SK-N-SH treated with all-trans-retinoic acid at 6 μM for 48 hours (cell line): Measurements from ENCODE around the gene EVA1C.

Source experiments
- ATAC-seq: fragments of 200-7000 bp; cut with Tn5 transposase; 3 replicates; pipeline ENCODE4 v1.9.1; 2020; ENCODE audit warnings: mild to moderate bottlenecking, moderate library complexity
- ARNTL ChIP-seq: fragments of 450-650 bp; formaldehyde crosslinking; IDR thresholded peaks from 2 replicates; pipeline ENCODE4 v1.5.0; 2020; ENCODE audit warnings: low read depth, mild to moderate bottlenecking, moderate library complexity, borderline replicate concordance
- BACH2 ChIP-seq: fragments of 250-450 bp; sonication (Bioruptor Pico); IDR thresholded peaks from 2 replicates; pipeline ENCODE4 v1.9.0; 2021; ENCODE audit warnings: mild to moderate bottlenecking, borderline replicate concordance
- ESRRG ChIP-seq: fragments of 250-450 bp; sonication (Bioruptor Pico); IDR thresholded peaks from 2 replicates; pipeline ENCODE4 v1.6.1; 2021; ENCODE audit warnings: mild to moderate bottlenecking
- GLIS3 ChIP-seq: fragments of 250-450 bp; sonication (Bioruptor Pico); IDR thresholded peaks from 2 replicates; pipeline ENCODE4 v1.5.0; 2020; ENCODE audit warnings: mild to moderate bottlenecking, moderate library complexity
- OSR1 ChIP-seq: fragments of 250-450 bp; sonication (Bioruptor Pico); IDR thresholded peaks from 2 replicates; pipeline ENCODE4 v1.8.0; 2022; ENCODE audit warnings: moderate library complexity, mild to moderate bottlenecking, inconsistent platforms
- RARB ChIP-seq: fragments of 250-450 bp; sonication (Bioruptor Pico); IDR thresholded peaks from 2 replicates; pipeline ENCODE4 v1.8.0; 2021; ENCODE audit warnings: mild to moderate bottlenecking, moderate library complexity
- SNAI2 ChIP-seq: fragments of 250-450 bp; sonication (Bioruptor Pico); IDR thresholded peaks from 2 replicates; pipeline ENCODE4 v1.5.0; 2020; ENCODE audit warnings: mild to moderate bottlenecking, moderate library complexity
- TCF4 ChIP-seq: fragments of 250-450 bp; sonication (Bioruptor Pico); IDR thresholded peaks from 2 replicates; pipeline ENCODE4 v1.8.0; 2021; ENCODE audit warnings: mild to moderate bottlenecking, moderate library complexity, borderline replicate concordance
- TOX ChIP-seq: fragments of 250-450 bp; sonication (Bioruptor Pico); IDR thresholded peaks from 2 replicates; pipeline ENCODE4 v1.8.0; 2021; ENCODE audit warnings: mild to moderate bottlenecking, moderate library complexity, borderline replicate concordance
- ZC3H10 ChIP-seq: fragments of 250-450 bp; sonication (Bioruptor Pico); IDR thresholded peaks from 2 replicates; pipeline ENCODE4 v1.5.1; 2021; ENCODE audit warnings: mild to moderate bottlenecking, moderate library complexity
- ZNF565 ChIP-seq: fragments of 450-650 bp; formaldehyde crosslinking; conservative IDR thresholded peaks from 2 replicates; pipeline ENCODE4 v1.5.0; 2020; ENCODE audit warnings: low read depth, mild to moderate bottlenecking, moderate library complexity
- ZNF70 ChIP-seq: fragments of 450-650 bp; formaldehyde crosslinking; IDR thresholded peaks from 2 replicates; pipeline ENCODE4 v1.5.0; 2020; ENCODE audit warnings: mild to moderate bottlenecking, moderate library complexity
- ZNF8 ChIP-seq: fragments of 450-650 bp; formaldehyde crosslinking; IDR thresholded peaks from 2 replicates; pipeline ENCODE4 v1.5.0; 2020; ENCODE audit warnings: mild to moderate bottlenecking, moderate library complexity
- TF ChIP-seq, protein P1 (sequence below): fragments of 250-450 bp; sonication (Bioruptor Pico); IDR thresholded peaks from 2 replicates; pipeline ENCODE4 v1.5.1; 2020; ENCODE audit warnings: low read depth, mild to moderate bottlenecking, moderate library complexity
- TF ChIP-seq, protein P2 (sequence below): fragments of 250-450 bp; sonication (Bioruptor Pico); IDR thresholded peaks from 2 replicates; pipeline ENCODE4 v1.5.1; 2021; ENCODE audit warnings: mild to moderate bottlenecking, moderate library complexity
- TF ChIP-seq, protein P3 (sequence below): fragments of 250-450 bp; sonication (Bioruptor Pico); IDR thresholded peaks from 2 replicates; pipeline ENCODE4 v1.8.0; 2020; ENCODE audit warnings: mild to moderate bottlenecking, moderate library complexity, borderline replicate concordance
- TF ChIP-seq, protein P4 (sequence below): fragments of 250-450 bp; sonication (Bioruptor Pico); IDR thresholded peaks from 2 replicates; pipeline ENCODE4 v1.5.0; 2020; ENCODE audit warnings: mild to moderate bottlenecking, moderate library complexity
- TF ChIP-seq, protein P5 (sequence below): fragments of 250-450 bp; sonication (Bioruptor Pico); IDR thresholded peaks from 2 replicates; pipeline ENCODE4 v1.8.0; 2021; ENCODE audit warnings: low read depth, mild to moderate bottlenecking, moderate library complexity, borderline replicate concordance

Gene EVA1C

DNA sequence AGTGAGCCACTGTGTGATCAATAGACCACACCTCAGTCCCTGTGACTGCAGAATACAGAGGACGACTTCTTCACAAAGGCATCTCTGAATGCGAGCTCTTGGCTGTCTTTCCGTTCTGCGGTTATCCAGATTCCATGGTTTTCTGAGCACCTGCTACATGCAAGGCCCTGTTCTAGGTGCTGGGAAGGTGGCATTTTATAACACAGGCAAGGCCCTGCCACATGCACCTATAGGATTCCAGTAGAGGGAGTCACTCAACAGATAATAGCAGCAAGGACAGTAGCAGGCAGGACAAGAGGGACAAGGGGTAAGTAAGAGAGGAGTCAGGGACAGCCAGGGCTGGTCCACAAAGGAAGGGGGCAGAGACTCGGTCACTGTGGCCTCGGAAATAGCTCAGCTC, 28.7 kb upstream of the EVA1C start:
- no peak for ATAC-seq
- no peak for TF ChIP-seq GLIS3 (CRISPR knock-in tag)

DNA sequence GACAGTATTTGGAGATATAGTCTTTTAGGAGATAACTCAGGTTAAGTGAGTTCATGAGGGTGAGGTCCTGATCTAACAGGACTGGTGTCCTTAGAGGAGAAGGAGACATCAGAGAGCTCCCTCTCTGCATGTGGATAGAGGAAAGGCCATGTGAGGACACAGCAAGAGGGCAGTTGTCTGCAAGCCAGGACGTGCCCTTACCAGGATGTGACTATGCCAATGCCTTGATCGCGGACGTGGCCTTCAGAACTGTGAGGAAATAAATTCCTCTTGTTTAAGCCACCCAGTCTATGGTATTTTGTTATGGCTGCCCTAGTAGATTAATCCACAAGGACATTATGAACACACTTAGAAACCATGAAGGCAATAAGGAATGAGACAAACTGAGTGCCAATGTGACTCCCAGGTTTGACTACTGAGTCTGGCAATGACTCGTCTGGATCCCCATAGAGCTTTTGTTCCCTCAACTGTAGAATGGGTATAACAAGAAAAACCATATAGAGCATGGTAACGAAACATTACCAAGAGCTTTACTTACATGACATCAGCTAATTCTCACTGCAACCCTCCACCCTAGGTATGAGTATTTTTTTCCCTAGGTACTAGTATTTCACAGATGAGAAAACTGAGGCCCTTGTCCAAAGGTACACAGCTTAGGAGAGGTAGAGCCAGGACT, 26.2 kb upstream of the EVA1C start:
- TF ChIP-seq ZNF565 (CRISPR knock-in tag): no peak
- TF ChIP-seq ESRRG (CRISPR knock-in tag): no peak
- TF ChIP-seq SNAI2: no peak
- TF ChIP-seq, all 23 proteins: peak for 0

DNA sequence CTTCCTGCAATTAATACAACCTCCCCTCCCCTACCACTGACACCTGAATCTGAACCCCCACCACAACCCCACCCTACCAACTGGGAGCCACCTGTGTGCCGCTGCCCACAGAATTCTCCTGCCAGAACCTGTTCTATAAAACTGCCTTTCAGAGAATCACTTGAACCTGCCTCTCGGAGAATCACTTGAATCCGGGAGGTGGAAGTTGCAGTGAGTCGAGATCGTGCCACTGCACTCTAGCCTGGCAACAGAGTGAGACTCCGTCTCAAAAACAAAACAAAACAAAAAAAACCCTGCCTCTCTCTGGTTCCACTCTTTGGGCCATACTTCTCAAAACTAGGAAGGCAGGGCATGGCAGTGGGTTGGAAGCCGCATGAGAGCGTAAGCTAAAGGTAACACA, 25.4 kb upstream of the EVA1C start:
- ATAC-seq: no peak
- TF ChIP-seq, protein P1, sequence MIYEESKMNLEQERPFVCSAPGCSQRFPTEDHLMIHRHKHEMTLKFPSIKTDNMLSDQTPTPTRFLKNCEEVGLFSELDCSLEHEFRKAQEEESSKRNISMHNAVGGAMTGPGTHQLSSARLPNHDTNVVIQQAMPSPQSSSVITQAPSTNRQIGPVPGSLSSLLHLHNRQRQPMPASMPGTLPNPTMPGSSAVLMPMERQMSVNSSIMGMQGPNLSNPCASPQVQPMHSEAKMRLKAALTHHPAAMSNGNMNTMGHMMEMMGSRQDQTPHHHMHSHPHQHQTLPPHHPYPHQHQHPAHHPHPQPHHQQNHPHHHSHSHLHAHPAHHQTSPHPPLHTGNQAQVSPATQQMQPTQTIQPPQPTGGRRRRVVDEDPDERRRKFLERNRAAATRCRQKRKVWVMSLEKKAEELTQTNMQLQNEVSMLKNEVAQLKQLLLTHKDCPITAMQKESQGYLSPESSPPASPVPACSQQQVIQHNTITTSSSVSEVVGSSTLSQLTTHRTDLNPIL (CRISPR knock-in tag): no peak
- TF ChIP-seq ZNF565 (CRISPR knock-in tag) (no peak), ZC3H10 (CRISPR knock-in tag) (no peak), BACH2 (CRISPR knock-in tag) (no peak), ARNTL (CRISPR knock-in tag) (no peak), ZNF70 (no peak), SNAI2 (no peak), GLIS3 (CRISPR knock-in tag) (no peak), OSR1 (no peak)
- TF ChIP-seq, protein P2, sequence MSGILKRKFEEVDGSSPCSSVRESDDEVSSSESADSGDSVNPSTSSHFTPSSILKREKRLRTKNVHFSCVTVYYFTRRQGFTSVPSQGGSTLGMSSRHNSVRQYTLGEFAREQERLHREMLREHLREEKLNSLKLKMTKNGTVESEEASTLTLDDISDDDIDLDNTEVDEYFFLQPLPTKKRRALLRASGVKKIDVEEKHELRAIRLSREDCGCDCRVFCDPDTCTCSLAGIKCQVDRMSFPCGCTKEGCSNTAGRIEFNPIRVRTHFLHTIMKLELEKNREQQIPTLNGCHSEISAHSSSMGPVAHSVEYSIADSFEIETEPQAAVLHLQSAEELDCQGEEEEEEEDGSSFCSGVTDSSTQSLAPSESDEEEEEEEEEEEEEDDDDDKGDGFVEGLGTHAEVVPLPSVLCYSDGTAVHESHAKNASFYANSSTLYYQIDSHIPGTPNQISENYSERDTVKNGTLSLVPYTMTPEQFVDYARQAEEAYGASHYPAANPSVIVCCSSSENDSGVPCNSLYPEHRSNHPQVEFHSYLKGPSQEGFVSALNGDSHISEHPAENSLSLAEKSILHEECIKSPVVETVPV (CRISPR knock-in tag): no peak
- TF ChIP-seq, protein P3, sequence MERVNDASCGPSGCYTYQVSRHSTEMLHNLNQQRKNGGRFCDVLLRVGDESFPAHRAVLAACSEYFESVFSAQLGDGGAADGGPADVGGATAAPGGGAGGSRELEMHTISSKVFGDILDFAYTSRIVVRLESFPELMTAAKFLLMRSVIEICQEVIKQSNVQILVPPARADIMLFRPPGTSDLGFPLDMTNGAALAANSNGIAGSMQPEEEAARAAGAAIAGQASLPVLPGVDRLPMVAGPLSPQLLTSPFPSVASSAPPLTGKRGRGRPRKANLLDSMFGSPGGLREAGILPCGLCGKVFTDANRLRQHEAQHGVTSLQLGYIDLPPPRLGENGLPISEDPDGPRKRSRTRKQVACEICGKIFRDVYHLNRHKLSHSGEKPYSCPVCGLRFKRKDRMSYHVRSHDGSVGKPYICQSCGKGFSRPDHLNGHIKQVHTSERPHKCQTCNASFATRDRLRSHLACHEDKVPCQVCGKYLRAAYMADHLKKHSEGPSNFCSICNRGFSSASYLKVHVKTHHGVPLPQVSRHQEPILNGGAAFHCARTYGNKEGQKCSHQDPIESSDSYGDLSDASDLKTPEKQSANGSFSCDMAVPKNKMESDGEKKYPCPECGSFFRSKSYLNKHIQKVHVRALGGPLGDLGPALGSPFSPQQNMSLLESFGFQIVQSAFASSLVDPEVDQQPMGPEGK (CRISPR knock-in tag): no peak
- TF ChIP-seq, protein P4, sequence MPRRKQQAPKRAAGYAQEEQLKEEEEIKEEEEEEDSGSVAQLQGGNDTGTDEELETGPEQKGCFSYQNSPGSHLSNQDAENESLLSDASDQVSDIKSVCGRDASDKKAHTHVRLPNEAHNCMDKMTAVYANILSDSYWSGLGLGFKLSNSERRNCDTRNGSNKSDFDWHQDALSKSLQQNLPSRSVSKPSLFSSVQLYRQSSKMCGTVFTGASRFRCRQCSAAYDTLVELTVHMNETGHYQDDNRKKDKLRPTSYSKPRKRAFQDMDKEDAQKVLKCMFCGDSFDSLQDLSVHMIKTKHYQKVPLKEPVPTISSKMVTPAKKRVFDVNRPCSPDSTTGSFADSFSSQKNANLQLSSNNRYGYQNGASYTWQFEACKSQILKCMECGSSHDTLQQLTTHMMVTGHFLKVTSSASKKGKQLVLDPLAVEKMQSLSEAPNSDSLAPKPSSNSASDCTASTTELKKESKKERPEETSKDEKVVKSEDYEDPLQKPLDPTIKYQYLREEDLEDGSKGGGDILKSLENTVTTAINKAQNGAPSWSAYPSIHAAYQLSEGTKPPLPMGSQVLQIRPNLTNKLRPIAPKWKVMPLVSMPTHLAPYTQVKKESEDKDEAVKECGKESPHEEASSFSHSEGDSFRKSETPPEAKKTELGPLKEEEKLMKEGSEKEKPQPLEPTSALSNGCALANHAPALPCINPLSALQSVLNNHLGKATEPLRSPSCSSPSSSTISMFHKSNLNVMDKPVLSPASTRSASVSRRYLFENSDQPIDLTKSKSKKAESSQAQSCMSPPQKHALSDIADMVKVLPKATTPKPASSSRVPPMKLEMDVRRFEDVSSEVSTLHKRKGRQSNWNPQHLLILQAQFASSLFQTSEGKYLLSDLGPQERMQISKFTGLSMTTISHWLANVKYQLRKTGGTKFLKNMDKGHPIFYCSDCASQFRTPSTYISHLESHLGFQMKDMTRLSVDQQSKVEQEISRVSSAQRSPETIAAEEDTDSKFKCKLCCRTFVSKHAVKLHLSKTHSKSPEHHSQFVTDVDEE (CRISPR knock-in tag): no peak

More for the DNA sequence above, 26.2 kb upstream of the EVA1C start:
- ATAC-seq: peak; percentile 18

DNA sequence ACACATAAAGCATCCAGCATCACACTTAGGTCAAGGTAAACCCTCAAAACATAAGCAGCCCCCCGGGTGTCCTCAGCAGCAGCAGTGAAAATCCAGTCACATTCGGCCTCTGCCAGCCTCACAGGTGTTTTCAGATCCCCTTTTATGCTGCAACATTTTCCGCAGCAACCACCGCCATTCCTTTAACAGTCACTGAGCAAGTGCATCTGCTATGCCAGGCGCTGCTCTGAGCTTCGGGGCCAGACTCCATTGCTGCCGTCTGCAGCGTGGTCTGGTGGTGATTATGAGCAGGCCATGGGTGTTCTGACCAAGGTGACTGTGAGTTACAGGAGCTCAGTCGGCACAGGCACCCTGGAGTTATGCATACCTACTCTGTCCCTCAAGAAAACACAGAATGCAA, 24.2 kb upstream of the EVA1C start:
- no peak for ATAC-seq
- TF ChIP-seq TCF4 (CRISPR knock-in tag) (no peak), TOX (CRISPR knock-in tag) (no peak), RARB (CRISPR knock-in tag) (no peak), ZC3H10 (CRISPR knock-in tag) (no peak), ZNF8 (CRISPR knock-in tag) (no peak), ZNF70 (no peak), ESRRG (CRISPR knock-in tag) (no peak), ARNTL (CRISPR knock-in tag) (no peak), GLIS3 (CRISPR knock-in tag) (no peak)
- TF ChIP-seq, protein P5, sequence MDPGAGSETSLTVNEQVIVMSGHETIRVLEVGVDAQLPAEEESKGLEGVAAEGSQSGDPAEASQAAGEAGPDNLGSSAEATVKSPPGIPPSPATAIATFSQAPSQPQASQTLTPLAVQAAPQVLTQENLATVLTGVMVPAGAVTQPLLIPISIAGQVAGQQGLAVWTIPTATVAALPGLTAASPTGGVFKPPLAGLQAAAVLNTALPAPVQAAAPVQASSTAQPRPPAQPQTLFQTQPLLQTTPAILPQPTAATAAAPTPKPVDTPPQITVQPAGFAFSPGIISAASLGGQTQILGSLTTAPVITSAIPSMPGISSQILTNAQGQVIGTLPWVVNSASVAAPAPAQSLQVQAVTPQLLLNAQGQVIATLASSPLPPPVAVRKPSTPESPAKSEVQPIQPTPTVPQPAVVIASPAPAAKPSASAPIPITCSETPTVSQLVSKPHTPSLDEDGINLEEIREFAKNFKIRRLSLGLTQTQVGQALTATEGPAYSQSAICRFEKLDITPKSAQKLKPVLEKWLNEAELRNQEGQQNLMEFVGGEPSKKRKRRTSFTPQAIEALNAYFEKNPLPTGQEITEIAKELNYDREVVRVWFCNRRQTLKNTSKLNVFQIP: no peak
- TF ChIP-seq, protein P3 (CRISPR knock-in tag): no peak
- TF ChIP-seq, protein P2 (CRISPR knock-in tag): no peak
- TF ChIP-seq, protein P4 (CRISPR knock-in tag): no peak
